Brain pericyte (primary cell): ENCODE measurements around the gene KIF21B.

ENCODE experiments used
- DNase-seq: peaks from one replicate; pipeline ENCODE4 v3.0.0-alpha.2; 2012; ENCODE audit warnings: low read depth, low spot score

Gene KIF21B

GRCh38 chr1:201019321-201019977 is 4.1 kb downstream of the KIF21B start:
- DNase-seq = no peak

DNA sequence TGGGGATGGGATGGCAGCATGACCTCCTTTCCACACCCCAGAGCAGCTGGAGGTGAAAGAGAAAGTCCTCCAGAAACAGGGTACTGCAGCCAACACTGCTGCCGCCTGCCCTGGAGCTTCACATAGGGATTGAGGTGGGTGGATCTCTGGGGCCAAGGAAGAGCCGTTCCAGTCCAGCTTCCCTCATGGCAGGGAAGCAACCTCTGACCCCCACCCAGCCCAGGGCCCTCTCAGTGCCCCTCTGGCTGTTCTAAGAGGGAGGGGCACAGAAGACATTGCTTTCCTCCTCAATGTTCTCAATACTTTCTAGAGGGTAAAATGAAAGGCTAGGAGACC is 5.7 kb downstream of the KIF21B start:
- no peak for DNase-seq

DNA sequence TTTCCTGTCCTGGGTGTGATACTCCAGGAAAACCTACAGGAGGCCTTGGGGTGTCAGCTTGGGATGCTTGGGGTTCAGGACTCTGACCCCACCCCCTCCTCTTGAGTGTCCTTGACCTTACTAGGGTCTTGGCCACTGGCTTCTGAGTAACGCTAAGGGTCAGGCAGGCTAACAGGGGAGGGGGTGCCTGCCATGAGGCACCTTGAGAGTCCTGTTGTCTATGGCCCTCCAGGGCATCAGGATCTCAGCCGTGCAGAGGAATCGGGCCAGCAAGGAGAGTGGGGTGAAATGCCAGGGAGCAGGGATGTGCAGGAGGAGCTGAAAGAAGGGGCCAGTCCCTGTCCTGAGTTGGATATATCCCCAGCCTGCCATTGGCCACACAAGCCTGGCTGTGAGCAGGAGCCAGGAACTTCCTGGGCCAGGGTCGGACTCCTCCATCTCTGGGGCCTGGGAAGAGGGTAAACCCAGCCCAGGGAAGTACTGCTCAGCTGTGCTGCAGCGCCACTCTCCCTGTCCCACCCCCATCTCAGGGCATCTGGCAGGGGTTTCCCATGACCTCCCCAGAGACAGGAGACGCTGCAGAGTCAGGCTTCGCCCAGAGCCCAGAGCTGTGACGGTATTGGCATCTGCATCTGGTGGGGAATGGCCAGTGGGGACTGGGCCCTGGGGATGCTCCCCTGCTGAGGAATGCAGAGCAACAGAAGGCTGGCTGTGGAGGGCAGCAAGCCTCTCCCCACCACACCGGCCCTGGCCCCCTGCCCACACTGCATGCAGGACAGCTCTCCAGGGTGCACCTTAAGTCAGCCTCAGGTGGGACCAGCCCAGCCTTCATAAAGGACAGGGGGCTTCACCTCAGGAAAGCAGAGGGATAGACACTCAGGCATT is 6.3 kb downstream of the KIF21B start:
- DNase-seq = peak; percentile 22

DNA sequence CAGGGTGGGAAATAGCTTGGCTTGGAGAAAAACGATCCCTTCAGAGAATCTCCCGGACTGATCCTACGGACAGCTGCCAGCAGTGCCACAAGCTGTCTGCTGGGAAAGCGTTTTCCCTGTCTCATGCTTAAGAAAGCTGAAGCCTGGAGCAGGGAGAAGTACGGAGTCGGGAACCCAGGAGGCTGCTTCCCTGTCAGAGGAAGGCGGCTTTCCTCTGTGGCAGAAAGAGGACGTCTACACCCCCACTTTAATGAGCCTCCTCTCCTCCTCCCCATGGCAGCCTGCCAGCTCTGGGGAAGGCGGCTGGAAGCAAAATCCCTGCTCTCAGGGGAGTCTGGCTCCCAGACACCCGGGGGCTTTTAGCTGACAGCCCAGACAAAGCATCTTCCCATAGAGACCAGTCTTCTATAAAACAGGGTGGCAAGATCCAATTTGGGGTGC is 7.3 kb downstream of the KIF21B start:
- DNase-seq = no peak

DNA sequence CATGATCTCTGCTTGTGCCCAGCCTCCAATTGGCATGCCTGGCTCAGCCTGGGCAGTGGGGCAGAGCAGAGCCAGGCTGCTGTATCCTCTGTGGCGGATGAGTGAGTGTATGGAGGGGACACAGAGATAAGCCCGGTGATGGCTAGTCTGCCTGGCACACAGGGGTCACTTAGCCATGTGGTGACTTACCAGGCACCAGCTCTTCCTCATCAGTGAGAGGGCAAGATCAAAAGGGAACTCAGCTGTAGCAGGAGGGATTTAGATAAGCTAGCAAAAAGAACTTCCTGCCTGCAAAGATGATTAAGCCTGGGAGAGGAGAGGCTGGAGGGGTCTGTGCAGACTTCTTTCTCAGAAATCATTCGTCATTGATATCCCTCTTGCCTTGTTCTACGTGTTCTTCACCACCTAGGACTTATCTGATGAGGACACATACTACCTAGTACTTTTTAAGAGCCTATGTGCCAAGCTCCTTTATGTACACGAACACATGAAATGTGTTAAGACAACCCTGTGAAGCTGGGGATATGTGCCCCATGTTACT is 7.9 kb downstream of the KIF21B start:
- no peak for DNase-seq

- DNase-seq = no peak
Measured at GRCh38 chr1:201014816-201015200, 8.7 kb downstream of the KIF21B start.

DNA sequence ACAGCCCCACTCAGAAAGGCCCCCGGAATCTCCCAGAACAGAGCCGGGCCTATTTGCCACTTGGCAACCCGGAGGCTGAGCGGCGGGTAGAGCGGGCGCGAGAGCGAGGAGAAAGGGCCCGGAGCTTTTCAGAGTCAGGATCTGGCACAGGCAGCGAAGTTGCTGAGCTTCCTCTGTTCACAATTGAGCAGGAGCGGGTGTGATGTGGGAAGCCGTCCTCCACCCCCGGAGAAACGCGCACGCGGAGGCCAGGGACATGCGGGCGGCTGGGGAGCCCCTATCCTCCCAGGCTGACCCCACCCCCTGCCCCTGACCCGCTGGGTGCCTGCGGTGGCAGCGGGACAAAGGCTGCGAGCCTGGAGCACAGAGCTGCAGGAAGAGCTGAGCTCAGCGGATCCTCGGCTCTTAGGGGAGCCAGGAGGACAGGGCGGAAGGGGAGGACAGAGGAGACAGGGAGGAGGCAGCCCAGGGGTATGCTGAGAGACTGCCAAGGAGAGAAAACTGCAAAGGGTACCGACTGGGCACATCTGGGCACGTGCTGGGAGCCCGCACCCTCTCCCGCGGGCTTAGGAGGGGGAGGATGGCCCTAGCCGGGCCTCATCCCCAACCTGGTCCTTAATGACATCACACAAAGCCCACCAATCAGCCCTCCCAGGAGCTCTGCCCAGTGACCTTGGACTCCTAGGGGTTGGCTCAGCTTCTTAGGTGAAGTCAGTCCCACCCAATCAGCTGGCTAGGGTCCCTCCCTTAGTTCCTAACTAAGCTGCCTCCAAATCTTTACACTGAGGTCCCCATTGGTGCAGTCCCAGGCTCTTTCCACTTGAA is 9.3 kb downstream of the KIF21B start:
- DNase-seq = no peak

GRCh38 chr1:201013031-201013485 is 10.5 kb downstream of the KIF21B start:
- no peak for DNase-seq

DNA sequence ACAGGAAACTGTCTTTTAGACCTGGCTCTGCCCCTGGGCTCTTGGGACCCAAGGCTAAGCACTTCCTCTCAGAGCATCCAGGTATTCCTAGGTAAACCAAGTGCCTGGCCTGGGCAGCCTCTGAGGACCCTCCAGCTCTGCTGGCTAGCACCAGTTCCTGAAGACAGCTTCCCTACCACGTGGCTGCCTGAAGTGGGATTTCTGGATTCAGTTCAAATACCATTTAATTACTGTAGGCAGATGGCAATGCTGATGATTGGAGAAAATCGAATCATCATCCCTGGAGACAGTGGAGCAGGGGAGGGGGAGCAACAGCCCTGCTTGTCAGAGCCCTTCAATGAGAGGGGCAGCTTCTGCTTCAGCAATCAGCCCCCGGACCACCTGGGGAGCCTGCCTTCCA is 11.9 kb downstream of the KIF21B start:
- DNase-seq = no peak

GRCh38 chr1:201009962-201010645 is 13.4 kb downstream of the KIF21B start:
- no peak for DNase-seq

DNA sequence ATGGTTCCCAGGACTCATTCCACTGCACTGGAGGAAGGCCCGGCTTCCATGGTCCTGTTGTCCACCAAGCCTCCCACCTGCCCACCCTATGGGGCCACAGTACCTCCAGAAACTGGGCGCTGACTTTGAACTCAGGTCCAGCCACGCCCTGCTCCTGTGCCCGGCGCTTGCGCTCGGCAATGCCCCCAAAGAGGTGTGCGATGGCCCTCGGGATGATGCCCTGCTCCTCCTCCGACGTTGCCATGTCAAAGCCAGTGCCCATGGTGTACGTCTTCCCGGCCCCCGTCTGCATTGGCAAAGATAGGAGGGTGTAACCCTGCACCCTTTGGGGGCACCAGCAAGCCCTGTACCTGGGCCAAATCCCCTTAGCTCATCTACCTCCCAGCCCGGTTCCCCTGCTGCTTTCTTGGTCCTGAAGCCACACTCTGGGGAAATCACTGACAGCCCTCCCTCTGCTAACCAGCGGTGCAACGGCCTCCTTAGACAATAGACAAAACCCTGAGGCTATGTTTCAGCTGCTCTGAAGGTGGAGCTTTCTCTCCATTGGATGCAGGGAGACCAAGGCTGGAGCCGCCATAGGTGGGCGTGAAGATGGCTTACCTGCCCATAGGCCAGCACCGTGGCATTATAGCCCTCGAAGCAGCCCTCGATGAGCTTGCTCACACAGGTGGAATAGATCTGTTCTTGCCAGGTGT is 14.7 kb downstream of the KIF21B start:
- no peak for DNase-seq

GRCh38 chr1:201007481-201007880 is 16.0 kb downstream of the KIF21B start:
- no peak for DNase-seq

- DNase-seq = no peak
Measured at GRCh38 chr1:201006450-201006849, 17.1 kb downstream of the KIF21B start.

DNA sequence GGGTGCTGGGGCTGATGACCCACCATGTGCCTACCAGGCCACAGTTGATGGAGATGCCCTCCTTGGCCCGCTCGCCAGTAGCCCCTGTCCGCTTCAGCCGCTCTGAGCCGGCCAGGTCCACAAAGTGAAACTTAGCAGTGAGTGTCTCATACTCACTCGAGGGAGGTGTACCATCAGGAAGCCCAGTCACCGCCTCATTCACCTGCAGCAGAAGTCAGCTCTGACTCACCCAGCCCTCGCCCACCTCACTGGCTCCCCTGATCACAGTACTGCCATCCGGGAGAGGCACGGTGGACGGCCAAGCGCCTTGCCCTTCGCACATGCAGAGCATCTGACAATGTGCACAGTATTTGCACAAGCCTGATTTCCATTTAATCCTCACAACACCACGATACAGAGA is 18.8 kb downstream of the KIF21B start:
- no peak for DNase-seq

GRCh38 chr1:201004154-201004553 is 19.4 kb downstream of the KIF21B start:
- DNase-seq = no peak

- DNase-seq = no peak
Measured at GRCh38 chr1:201002510-201002909, 21.0 kb downstream of the KIF21B start.

- no peak for DNase-seq
Measured at GRCh38 chr1:201001962-201002361, 21.6 kb downstream of the KIF21B start.

DNA sequence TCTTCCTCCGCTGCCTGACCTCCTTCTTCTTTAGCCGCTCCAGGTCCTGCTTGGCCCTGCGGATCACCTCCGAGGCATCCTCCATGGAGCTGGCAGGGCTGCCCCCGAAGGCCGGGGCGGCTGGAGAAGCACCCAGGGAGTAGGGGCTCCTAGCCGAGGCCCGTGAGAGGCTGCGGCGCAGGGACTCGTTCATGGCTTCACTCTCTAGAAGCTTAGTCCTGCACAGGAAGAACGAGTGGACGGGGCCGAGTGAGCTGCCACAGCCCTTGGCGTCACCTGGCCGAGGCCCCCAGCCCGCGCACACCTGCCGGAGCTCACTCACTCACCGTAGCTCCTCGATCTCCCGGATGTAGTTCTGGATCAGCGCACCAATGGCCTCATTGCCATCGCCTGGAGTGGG is 23.1 kb downstream of the KIF21B start:
- DNase-seq = no peak

- no peak for DNase-seq
Measured at GRCh38 chr1:200999667-201000066, 23.8 kb downstream of the KIF21B start.

GRCh38 chr1:200998323-200998722 is 25.2 kb downstream of the KIF21B start:
- DNase-seq = no peak
